ENCODE data around the gene EXPH5.
A peak's percentile ranks its signal among the peaks of the same experiment; 100 is the strongest.

EXPH5 gene

GRCh38 chr11:108508653-108509593 is 84.6 kb downstream of the EXPH5 start:
- DNase-seq = no peak

GRCh38 chr11:108501396-108501795 is 92.2 kb downstream of the EXPH5 start:
- DNase-seq = no peak

GRCh38 chr11:108500721-108501120 is 92.8 kb downstream of the EXPH5 start:
- DNase-seq = no peak

DNA sequence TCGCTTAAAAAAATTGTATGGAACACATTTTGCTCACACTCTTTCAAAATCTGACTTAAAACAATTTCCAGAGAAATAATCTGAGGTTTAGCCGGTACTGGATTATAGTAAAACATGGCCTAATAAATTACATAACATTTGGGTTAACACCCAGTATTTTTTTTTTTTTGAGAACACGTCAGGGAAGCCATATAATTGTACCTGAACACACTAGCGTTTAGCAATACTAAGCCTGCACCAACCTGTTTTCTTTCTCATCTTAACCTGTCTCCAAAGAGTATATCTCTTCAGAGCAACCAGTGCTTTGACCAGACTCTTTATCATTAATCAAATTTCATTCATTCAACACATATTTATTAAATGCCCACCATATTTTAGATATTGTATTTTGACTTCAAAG is 93.4 kb downstream of the EXPH5 start:
- no peak for DNase-seq

GRCh38 chr11:108498816-108499408 is 94.7 kb downstream of the EXPH5 start:
- no peak for DNase-seq

GRCh38 chr11:108498046-108498815 is 95.3 kb downstream of the EXPH5 start, which contains the start of gene POGLUT3:
Gene POGLUT3 (minus strand): TSS chr11:108498384. CDS start chr11:108498366, 18 bp downstream.
- peak; percentile 61 for DNase-seq

DNA sequence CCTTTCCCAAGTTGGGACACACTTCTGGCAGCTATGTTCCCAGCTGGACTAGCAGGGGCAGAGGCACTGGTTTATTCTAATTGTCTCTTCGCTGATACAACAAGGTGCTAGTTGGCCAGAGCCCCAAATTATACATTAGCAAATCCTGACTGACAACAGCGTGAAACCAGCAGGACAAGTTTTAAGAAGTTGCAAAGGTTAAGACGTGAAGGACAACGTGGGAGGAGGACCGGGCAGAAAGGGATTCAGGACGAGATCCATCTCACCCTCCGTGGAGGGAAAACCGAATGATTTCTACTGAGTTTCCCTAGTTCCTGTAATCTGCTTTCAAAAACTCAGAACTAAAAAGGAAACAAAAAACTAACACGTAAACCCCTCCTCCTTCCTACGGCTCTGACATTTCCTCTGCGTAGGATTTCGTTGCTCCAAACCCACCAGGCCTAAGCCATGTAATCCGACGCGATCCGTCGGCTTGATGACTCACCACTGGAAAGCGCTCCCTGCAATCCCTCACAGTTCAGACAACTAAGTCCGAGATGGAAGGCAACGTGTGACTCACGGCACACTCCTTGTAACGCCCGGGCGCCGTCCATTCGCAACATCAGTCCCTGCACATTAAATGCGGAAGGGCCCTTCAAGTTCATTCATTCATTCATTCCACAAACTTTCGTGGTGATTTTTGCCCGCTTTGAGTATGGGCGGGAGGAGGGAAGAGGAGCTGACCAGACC is 96.1 kb downstream of the EXPH5 start:
- peak; percentile 93 for DNase-seq

GRCh38 chr11:108496643-108497256 is 96.8 kb downstream of the EXPH5 start:
- no peak for DNase-seq

DNA sequence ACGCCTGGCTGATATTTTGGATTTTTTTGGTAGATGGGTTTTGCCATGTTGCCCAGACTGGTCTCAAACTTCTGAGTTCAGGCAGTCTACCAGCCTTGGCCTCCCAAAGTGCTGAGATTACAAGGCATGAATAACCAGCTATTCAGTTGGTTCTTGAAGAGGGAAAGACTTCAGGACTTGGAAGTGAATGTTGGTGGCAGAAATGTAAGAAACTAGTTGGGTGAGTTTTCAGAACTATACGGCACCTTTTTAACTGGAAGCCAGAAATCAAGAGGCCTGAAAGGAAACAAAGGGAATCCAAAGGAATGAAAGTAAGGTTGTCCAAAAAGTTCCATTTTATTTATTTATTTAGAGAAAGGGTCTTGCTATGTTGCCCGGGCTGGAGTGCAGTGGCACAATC is 98.2 kb downstream of the EXPH5 start:
- no peak for DNase-seq

GRCh38 chr11:108494182-108494581 is 99.4 kb downstream of the EXPH5 start:
- peak; percentile 44 for DNase-seq

DNA sequence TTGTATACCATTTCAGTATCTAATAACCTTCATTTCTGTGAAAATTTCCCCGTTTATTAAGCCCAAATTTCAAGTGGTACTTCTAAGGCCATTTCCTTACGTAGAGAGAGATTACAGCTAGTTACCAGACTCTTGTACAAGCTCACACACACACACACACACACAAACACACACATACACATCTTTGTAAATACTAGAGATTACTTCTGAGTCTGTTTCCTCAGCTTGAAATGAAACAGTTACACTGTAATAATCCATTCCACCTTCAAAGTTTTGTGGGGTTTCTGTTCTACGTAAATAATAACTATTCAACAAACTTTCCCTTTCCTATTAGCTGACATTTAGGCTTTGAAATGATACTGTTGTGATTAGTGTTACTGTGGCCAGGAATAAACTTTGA is 101.6 kb downstream of the EXPH5 start:
- no peak for DNase-seq

GRCh38 chr11:108486828-108487227 is 106.7 kb downstream of the EXPH5 start:
- DNase-seq = no peak

GRCh38 chr11:108486331-108486730 is 107.2 kb downstream of the EXPH5 start:
- DNase-seq = no peak

GRCh38 chr11:108483163-108483562 is 110.4 kb downstream of the EXPH5 start:
- DNase-seq = no peak

DNA sequence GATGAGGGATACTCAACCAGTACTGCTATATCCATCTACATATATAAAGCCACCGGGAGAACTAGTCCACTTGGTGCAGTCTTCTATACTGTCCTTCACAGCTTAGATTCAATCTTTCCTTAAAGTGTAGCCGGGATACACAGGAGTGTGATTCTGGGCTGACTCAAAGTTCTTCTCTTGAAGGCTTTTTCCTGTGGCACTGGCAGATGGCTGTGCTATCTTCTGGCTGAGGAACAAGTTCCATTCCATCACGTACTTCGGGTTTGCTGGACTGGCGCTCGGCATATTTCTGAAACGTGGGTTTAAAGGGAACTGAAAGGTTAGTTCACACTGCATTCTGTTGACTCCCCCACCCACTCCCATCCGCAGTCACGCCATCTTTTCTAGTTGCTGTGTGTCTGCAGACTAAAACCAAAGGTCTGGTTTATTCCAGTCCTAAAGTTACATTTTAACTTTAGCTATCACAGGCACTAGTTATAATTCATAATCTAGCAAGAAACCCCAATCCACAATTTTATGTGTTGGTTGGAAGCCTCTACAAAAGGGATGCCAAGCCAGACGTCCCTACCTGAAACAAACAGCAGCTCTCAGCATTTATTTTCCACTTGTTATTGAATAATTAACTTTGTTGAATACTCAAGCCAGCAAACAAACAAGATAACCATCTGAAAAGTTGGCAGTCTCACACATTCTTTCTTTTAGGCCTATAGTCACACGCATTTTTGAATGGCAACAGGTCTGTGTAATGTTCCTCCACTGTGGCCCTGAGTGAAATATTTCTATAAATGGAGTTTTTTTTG is 118.7 kb downstream of the EXPH5 start:
- no peak for DNase-seq

DNA sequence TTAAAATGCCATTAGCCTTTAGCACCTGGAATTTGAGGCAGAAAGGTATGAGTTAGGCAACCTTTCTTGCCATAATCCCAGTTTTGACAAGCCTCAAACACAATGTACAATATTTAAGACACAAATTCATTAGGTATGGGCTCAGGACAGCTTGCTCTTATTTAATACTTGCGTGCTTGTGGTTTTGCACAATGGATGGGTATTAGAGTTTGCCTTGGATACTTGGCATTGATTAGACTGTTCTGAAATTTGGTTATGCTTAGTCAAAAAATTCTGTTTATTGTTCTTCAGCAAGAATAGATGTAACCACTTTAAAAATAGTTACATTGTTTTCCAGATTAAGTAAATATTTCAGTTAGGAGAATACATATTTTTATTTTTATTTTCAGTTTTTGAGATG is 120.9 kb downstream of the EXPH5 start:
- DNase-seq = no peak

GRCh38 chr11:108468478-108468864 is 125.1 kb downstream of the EXPH5 start:
- DNase-seq = no peak

DNA sequence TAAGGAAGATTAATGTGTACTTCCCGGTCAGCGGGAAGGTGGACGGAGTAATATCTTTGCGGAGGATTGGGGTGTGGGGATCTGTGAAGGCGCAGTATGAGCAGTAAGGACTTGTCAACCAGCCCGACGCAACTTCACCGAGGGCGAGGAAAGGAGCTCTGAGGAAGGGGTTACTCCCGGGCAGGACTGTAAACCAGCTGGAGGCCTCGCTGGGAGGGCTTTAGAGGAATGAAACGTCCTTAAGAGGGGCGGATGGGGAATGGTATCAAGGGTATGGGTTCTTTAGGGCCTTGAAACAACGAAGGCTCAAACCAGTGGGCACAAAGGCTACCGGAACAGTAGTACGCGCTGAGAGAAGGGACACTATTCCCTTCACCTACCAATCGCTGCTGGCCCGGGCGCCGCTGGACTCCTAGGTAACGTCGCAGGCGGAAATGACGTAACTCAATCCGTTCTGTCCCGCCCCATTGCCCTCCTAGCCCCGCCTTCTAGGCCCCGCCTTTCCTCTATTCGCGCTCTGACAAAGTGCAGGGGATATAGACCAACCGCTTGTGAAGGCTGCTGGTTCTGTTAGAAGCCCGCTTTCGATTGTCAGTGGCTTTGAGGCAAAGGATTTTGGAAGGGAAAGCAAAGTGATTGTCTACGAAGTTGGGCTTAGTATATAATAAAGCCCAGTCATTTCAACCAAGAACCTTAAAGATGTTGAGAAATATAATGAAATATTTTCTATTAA is 126.3 kb downstream of the EXPH5 start, which contains the start of gene C11orf65:
Gene C11orf65 (minus strand): TSS at position 439 of the 733 bp plus-strand sequence. CDS start 5,970 bp downstream, outside the sequence.
- DNase-seq = peak; percentile 99

GRCh38 chr11:108466405-108466804 is 127.2 kb downstream of the EXPH5 start:
- peak; percentile 44 for DNase-seq

Data from DMS79 treated with DMSO at 0.1 percent for 48 hours (cell line).